Esophagus squamous epithelium (tissue), 5 donors: ENCODE results near the gene ADGRV1. TPM values are rescaled to one million over a fixed set of nuclear protein-coding genes. Genes with fewer than 3 reads are reported as not detected.
"Not testable (repeated sequence)": the region's sequence is repeated elsewhere in the genome, so short reads cannot be mapped to it uniquely, and the experiment has no call there.

ENCODE experiments used
- DNase-seq: peaks from one replicate; lab custom pipeline; 2025; lab: John Stamatoyannopoulos, UW
- H3K27ac ChIP-seq, 4 donors: fragments of 200-600 bp; sonication (generic); one replicate each; pipeline ENCODE4 v1.5.1; 2016 to 2019; ENCODE audit warnings: mild to moderate bottlenecking in 1 of 4
- H3K27me3 ChIP-seq, 4 donors: fragments of 200-600 bp; sonication (generic); 1 replicate in 3 of 4; 2 replicates in 1 of 4; pipeline versions ENCODE4 v1.5.1 to v1.6.0; 2017 to 2021; ENCODE audit warnings: antibody characterized with exemption in 1 of 4
- H3K36me3 ChIP-seq, 3 donors: fragments of 200-600 bp; sonication (generic); one replicate each; pipeline ENCODE4 v1.5.1; 2016 to 2019
- H3K4me1 ChIP-seq, 3 donors: fragments of 200-600 bp; sonication (generic); one replicate each; pipeline ENCODE4 v1.5.1; 2017 to 2019
- H3K4me3 ChIP-seq, 4 donors: fragments of 200-600 bp; sonication (generic); 1 replicate in 3 of 4; 2 replicates in 1 of 4; pipeline ENCODE4 v1.5.1; 2016 to 2019; ENCODE audit warnings: mild to moderate bottlenecking in 2 of 4, moderate library complexity in 1 of 4
- H3K9me3 ChIP-seq, 3 donors: fragments of 200-600 bp; sonication (generic); one replicate each; pipeline ENCODE4 v1.5.1; 2016 to 2019
- CTCF ChIP-seq, 6 experiments: fragments of 450-650 bp in 4 of 6; fragments of 200-600 bp in 2 of 6; sonication (generic) in 2 of 6; IDR thresholded peaks; one replicate each; pipeline ENCODE4 v1.5.1; 2016 to 2019; ENCODE audit warnings: antibody characterized with exemption in 6 of 6, mild to moderate bottlenecking in 4 of 6, moderate library complexity in 4 of 6
- POLR2A ChIP-seq, 4 donors: fragments of 450-650 bp; IDR thresholded peaks; one replicate each; pipeline ENCODE4 v1.6.1; 2017; ENCODE audit warnings: antibody characterized with exemption in 4 of 4, mild to moderate bottlenecking in 4 of 4, moderate library complexity in 3 of 4
- WGBS, 2 donors: methylation state at CpG; one replicate each; pipeline ENCODE4 v1.1.5; 2018; 5-methylcytosine and 5-hydroxymethylcytosine counted together
- intact Hi-C: fragments of 100-400 bp; cut with DNase I; formaldehyde crosslinking; loops from one replicate; pipeline ENCODE4 v1.15.0; 2022
- total RNA-seq, 4 donors: library from RNA; depleted of rRNA; stranded (reverse); fragments of >200 nt; gene quantifications; one replicate each; pipeline ENCODE4 v1.1.0, GENCODE V29; 2016
- donor health status: DM: yes; HTN: yes; CAD: no.

Gene ADGRV1
- total RNA-seq, 4 donors from 2014 or later, result 1.9 to 14.1 (median 4.0) TPM

GRCh38 chr5:90965110-90965685, 406.6 kb downstream of the ADGRV1 start:
- intact Hi-C loops, result no loop called here
- Histone ChIP-seq H3K27ac (no peak overlapping the region), H3K27me3 (no peaks in the 10 kb centered on the region), H3K4me1 (no peaks in the 10 kb centered on the region), H3K4me3 (no peak overlapping the region), H3K9me3 (peaks cover 0 to 7% (median 0%) of the 10 kb centered on the region in 3 donors), H3K36me3 (no peaks in the 10 kb centered on the region)
- no peak for DNase-seq
- WGBS, 2 donors, result 87 to 88% methylated on average over 7 of the region's 7 CpGs
- TF ChIP-seq CTCF (IDR thresholded peaks at IDR 0.05) (no peak), POLR2A (IDR thresholded peaks at IDR 0.05) (no peak)

- TF ChIP-seq POLR2A (IDR thresholded peaks at IDR 0.05), result no peak
- no peak for TF ChIP-seq CTCF (IDR thresholded peaks at IDR 0.05)
- intact Hi-C loops, result no loop called here
- Histone ChIP-seq H3K4me1 (no peaks in the 10 kb centered on the region), H3K27ac (no peak overlapping the region), H3K27me3 (no peaks in the 10 kb centered on the region), H3K36me3 (no peaks in the 10 kb centered on the region), H3K4me3 (no peak overlapping the region), H3K9me3 (peaks cover 0 to 9% (median 0%) of the 10 kb centered on the region in 3 donors)
- WGBS, 2 donors, result 54 to 69% methylated on average over 2 of the region's 2 CpGs
- no peak for DNase-seq
Observed at GRCh38 chr5:90967443-90967842, 408.8 kb downstream of the ADGRV1 start.

- WGBS, 2 donors, result 57 to 65% methylated on average over 4 of the region's 4 CpGs
- Histone ChIP-seq H3K27me3 (no peaks in the 10 kb centered on the region), H3K36me3 (no peaks in the 10 kb centered on the region), H3K9me3 (peaks cover 0 to 9% (median 0%) of the 10 kb centered on the region in 3 donors), H3K4me1 (no peaks in the 10 kb centered on the region), H3K4me3 (no peak overlapping the region), H3K27ac (no peak overlapping the region)
- intact Hi-C loops, result no loop called here
- DNase-seq, result no peak
- TF ChIP-seq CTCF (IDR thresholded peaks at IDR 0.05), result no peak
- no peak for TF ChIP-seq POLR2A (IDR thresholded peaks at IDR 0.05)
Observed at GRCh38 chr5:90967851-90968250, 409.3 kb downstream of the ADGRV1 start.

GRCh38 chr5:90968319-90968718, 409.7 kb downstream of the ADGRV1 start:
- no peak for DNase-seq
- Histone ChIP-seq H3K27ac (no peak overlapping the region), H3K4me1 (no peaks in the 10 kb centered on the region), H3K27me3 (no peaks in the 10 kb centered on the region), H3K36me3 (no peaks in the 10 kb centered on the region), H3K4me3 (no peak overlapping the region), H3K9me3 (peaks cover 0 to 9% (median 0%) of the 10 kb centered on the region in 3 donors)
- intact Hi-C loops, result no loop called here
- TF ChIP-seq POLR2A (IDR thresholded peaks at IDR 0.05) (no peak), CTCF (IDR thresholded peaks at IDR 0.05) (no peak)

GRCh38 chr5:90969945-90970344, 411.3 kb downstream of the ADGRV1 start:
- 78 to 91% methylated on average over 4 of the region's 11 CpGs for WGBS, 2 donors

GRCh38 chr5:90981177-90981576, 422.6 kb downstream of the ADGRV1 start:
- TF ChIP-seq CTCF (IDR thresholded peaks at IDR 0.05), result no peak
- TF ChIP-seq POLR2A (IDR thresholded peaks at IDR 0.05), result no peak
- Histone ChIP-seq H3K27ac (no peak overlapping the region), H3K4me1 (no peaks in the 10 kb centered on the region), H3K27me3 (no peaks in the 10 kb centered on the region), H3K4me3 (no peak overlapping the region), H3K36me3 (no peaks in the 10 kb centered on the region), H3K9me3 (no peaks in the 10 kb centered on the region)
- DNase-seq, result no peak
- 69 to 87% methylated on average over 5 of the region's 5 CpGs for WGBS, 2 donors
- intact Hi-C loops, result no loop called here

More at GRCh38 chr5:90969945-90970344, 411.3 kb downstream of the ADGRV1 start:
- H3K4me3 ChIP-seq, H3K4me1 ChIP-seq, DNase-seq, intact Hi-C loops, H3K27me3 ChIP-seq, H3K27ac ChIP-seq, H3K36me3 ChIP-seq, H3K9me3 ChIP-seq: not testable (repeated sequence)
